Upper lobe of left lung (tissue), 4 donors: ENCODE data around the gene INTS11.

ENCODE experiments used
- CTCF ChIP-seq, 6 experiments: fragments of 450-650 bp in 4 of 6; fragments of 200-600 bp in 2 of 6; sonication (generic) in 2 of 6; IDR thresholded peaks; one replicate each; pipeline ENCODE4 v1.5.1; 2016 to 2019; ENCODE audit warnings: antibody characterized with exemption in 6 of 6
- POLR2A ChIP-seq, 4 donors: fragments of 450-650 bp; IDR thresholded peaks; one replicate each; pipeline ENCODE4 v1.5.1; 2016 to 2017; ENCODE audit warnings: antibody characterized with exemption in 4 of 4, mild to moderate bottlenecking in 2 of 4
- POLR2AphosphoS5 ChIP-seq, 2 donors: sonication (generic); formaldehyde crosslinking; IDR thresholded peaks; one replicate each; pipeline ENCODE4 v1.5.1; 2017; ENCODE audit warnings: antibody characterized with exemption in 2 of 2

GRCh38 chr1:1337793-1338147 lies 13.3 kb upstream of the INTS11 start:
- TF ChIP-seq CTCF (IDR thresholded peaks at IDR 0.05) (no peak), POLR2A (IDR thresholded peaks at IDR 0.05) (no peak), POLR2AphosphoS5 (IDR thresholded peaks at IDR 0.05) (no peak)
